GM18498 (cell line): Measurements from ENCODE around the gene ZNF532.
"Not testable (repeated sequence)": the region's sequence is repeated elsewhere in the genome, so short reads cannot be mapped to it uniquely, and the experiment has no call there.

Source experiments
- ATAC-seq: cut with Tn5 transposase; IDR thresholded peaks from one replicate; pipeline ENCODE4 v1.9.1; 2021; ENCODE audit warnings: mild to moderate bottlenecking, moderate library complexity; ENCODE audit not compliant: unreplicated experiment

Gene ZNF532

DNA sequence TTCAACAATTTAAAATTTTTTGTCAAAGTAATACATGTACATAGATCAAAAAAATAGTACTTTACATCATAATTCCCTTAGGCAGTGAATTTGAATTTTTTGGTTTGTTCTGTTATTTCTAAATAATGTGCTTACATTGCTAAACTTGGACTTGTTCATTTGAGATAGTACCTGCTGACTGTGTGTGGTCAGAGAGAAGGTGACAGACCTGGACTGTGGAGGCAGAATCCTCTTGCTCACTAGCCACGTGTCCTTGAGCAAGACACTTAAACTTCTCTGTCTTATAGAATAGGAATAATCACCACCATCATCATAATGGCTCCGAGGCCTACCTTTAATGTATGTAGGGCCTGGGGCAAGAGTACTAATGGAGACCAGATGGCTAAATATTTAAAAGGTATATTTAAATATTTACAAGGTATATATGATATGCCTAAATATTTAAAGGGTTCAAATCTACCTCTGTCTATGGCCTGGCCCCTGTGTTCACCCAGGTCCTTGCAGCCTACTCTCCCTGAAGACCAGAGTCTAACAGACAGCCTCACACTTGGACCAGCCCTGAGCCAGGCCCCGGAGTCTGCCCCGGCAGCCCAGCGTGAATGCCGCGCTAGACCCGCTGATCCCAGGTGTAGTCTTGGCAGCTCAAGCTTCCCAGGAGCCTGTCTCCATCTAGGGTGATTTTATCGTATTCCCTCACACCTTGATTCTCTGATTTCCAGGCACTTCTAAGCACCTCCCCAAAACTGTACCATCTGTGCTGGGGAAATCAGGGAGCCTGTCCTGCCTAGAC, 33.5 kb downstream of the ZNF532 start:
- no peak for ATAC-seq

DNA sequence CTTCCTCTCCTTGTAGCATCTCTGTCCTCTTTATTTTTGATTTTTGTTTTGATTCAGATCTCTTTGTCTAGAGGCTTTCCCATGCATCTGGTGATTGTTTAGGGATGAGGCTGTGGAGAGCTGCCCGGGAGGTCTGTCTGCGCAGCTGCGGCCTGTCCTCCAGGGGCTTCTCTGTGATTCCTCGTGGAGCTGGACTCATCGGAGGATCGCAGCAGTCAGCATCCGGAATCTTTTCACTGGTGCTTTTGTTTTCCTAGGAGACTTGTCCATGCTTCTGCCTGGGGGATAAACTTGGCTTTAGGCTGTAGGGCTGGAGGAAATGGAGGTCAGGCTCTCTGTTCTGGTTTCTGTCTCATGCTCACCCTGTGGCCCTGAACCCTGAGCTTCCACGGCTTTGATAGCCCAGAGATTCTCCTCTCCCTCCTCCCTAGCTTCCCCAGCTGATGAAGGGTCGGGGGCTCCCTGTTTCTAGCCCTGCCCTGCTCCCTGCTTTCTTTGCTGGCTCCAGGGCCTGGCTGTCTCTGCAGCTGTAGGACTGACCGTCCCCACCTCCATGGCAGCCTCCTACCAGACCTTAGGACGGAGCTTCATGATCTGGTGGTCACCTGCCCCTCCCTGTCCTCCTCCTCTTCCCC, 35.5 kb downstream of the ZNF532 start:
- no peak for ATAC-seq

DNA sequence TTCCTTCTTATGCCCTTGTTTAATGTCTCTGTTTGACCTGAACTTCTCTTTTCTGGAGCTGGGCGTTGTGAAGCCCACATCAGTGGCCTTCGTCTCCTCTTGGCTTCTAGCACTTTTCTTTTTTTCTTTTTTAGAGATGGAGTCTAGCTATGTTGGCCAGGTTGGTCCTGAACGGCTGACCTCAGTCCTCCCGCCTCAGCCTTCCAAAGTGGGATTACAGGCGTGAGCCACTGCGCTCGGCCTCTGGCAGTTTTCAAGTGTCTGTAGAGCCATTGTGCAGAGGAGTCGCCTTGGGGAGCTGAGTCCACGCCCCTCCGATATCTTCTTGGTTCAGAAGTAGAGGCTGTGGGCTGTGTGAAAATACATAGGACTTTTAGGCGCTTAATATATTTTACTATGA, 36.5 kb downstream of the ZNF532 start:
- no peak for ATAC-seq

DNA sequence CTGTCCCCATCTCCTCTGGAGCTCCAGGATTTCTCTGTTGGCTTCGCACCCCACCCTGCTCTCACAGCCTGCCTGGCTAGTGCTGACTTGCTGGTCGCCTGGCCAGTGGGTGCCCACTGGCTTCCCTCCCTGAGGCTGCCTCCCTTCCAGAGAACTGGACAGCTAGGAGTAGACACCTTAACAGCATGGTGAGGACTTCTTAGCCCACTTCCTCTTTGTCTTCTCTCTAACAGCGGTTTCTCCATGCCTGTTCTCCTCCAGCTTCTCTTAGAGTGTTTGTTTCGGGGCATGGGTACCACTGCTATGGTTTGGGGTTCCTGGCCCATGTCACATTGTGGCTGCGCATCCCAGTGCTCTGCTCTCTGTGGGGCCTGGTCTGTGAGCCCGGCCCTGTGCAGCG, 37.1 kb downstream of the ZNF532 start:
- no peak for ATAC-seq

DNA sequence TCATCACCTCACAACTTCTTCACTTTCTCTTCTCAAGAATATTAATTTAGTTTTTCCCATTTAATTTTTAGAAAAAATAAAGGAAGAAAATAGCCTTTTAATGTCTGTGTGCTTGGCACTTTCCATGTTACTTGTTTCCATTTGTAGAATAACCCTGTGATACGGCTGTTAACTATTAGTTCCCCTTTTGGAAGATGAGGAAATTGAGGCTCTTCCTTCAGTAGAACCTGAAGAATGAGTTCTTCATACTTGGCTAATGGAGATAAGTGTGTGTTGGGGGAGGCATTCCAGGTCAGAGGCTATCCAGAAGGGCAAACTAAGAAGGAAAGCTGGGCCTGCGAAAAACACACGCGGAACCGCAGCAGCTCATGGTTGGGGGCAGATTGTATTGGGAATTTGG, 38.3 kb downstream of the ZNF532 start:
- ATAC-seq, result no peak

DNA sequence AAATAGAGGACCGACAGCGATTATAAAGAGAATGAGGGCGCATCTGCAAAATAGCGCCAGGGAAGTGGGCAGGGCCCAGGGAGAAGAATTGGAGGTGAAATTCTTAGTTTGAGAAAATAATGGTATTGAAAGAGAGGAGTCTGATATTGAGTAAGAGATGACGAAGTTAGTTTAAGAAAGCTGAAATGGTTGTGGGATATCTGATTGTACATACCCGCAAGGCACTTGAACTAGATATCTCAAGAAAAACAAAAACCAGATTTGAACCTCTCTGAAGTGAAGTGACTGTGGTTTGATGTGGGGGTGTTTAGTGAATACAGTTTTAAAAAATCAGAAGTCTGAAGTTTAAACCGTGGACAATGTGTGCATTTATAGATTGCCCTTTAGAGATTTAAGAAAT, 38.9 kb downstream of the ZNF532 start:
- no peak for ATAC-seq

DNA sequence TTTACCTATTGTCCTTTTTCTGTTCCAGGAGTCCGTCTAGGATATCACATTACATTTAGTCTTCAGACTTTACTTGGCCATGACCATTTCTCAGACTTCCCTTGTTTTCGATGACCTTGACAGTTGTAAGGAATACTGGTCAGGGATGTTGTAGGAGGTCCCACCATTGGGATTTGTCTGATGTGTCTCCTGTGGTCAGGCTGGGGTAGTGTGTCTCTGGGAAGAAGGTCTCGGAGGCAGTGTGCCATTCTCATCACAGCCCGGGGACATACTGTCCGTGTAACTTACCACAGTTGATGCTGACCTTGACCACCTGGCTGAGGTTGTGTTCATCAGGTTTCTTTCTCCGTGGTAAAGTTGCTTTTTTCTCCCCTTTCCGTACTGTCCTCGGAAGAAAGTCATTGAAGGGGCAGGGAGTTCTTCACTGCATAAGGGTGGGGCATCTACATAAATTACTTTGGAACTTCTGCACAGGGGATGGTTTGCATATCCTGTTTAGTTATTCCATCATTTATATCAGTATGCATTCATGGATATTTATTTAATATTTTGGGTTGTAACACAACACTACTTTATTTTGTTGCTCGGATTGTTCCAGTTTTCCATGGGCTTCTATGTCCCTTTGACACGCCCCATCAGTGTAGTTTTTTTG, 41.2 kb downstream of the ZNF532 start:
- no peak for ATAC-seq

DNA sequence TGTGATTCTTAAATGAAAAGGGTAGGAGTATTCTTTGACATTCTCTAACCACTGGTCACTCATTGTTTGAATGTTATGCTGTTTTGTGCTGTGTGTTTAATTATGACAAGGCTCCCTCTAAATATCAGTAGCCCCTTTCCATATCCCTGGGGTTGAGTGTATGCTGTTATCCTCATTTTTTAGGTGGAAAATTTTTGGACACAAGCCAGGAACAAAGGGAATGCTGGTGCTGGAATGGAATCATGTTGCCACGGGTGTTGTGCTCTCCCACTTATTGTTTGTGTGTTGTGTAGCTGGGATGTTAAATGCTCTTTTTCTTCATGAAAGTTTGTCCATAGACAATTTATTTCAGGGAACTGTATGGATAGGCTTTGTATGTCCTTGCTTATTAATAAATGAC, 43.3 kb downstream of the ZNF532 start:
- no peak for ATAC-seq

DNA sequence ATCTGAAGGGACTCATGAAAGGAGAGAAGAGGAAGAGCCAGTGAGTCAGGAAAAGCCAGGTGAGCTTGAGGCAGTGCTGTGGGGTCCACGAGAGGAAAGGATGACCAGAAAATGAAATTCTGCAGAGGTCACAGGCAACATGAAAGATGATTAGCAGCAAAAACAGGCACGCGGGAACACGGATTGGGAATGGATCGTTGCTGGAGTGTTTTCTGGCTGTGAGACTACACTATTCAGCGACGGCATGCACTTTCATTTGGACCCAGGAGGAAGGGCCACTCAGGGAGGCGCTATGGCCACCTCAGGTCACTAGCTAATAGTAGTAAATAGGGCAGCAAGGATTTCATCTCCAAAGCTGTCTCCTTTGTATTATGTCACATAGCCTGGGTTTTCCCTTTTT, 44.8 kb downstream of the ZNF532 start:
- no peak for ATAC-seq

DNA sequence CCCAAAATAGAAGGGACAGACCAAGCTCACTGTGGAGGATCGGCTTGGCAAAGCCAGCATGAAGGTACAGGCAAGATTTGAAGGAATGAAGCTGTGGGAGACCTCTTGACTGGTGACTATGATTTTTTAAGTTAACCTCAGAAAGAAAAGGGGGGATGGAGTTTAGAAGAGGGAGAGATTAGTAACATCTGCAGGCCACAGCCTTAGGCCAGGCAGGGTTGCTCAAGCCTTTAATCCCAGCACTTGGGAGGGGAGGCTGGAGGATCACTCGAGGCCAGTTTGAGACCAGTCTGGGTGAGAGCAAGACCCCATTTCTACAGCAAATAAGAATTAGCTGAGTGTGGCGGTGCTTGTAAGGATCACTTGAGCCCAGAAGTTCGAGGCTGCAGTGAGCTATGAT, 46.6 kb downstream of the ZNF532 start:
- no peak for ATAC-seq

DNA sequence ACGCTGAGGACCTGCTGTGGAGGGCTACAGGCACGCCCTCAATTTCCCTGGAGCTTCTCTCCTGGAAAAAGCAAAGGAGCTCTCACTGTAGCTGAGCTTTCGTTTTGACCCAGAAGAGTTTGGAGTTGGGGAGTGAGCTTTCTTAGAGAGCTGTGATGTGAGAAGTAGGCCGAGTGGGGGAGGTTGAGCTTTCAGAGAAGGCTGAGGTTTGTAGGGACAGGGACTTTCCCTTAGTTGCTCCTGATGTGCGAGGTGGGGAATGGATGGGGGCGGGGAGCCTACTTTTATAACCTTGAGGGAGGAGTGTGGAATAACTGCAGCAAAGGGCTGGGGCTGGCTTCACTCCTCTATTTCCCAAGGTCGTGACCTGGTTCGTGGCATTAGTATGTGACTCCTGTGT, 47.1 kb downstream of the ZNF532 start:
- no peak for ATAC-seq

DNA sequence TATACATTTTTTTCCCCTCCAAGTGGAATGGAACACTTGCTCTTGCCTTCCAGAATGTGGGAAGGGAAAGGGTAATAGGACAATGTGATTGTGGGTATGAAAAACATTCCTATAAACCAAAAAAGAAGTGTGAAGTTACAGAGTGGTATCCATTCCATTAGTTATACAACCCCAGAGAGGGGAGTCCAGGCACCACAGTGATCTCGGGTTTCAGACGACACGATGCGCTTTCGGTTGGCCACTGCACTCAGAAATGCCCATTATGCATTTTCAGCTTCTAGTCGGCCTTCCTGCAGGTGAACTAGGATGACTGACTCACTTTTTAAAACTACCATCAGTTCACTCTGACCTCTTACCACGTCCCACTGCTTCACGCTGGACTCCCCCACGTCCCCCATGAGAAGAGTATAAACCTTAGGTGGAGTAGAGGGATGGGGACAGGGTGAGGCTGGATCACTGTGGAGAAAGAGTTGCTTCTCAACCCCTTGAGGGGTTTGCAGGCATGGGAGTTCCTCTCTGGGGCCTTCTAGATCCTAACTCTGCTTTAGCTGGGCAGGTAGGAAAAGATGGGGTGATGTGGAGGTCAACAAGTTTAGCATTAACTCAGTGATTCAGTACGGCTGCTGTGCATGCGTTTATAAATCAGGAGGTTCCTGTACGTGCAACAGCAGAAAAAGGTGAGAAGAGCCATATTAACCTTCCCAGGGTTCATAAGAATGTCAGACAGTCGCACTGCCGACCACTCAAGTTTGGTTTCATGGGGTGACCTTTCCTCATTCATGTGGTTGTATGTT, 50.5 kb downstream of the ZNF532 start:
- ATAC-seq, result no peak

DNA sequence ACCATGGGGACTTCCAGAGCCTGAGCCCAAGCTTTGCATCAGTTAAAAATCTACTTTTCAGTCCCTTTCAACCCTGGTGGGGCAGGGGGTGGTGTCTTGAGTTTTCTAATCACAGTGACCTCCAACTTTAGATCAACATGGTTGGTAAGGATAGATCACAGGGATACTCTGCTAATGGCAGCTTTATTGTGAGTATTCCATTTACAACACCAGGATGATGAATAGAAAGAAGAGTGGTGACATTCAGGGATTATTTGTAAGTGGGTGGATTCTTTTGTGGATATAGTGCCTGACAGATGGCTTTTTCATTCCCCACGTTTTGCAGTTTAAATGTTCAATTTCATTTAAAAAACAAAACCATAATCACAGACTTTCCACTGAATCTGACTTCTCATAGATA, 51.3 kb downstream of the ZNF532 start:
- ATAC-seq, result no peak

DNA sequence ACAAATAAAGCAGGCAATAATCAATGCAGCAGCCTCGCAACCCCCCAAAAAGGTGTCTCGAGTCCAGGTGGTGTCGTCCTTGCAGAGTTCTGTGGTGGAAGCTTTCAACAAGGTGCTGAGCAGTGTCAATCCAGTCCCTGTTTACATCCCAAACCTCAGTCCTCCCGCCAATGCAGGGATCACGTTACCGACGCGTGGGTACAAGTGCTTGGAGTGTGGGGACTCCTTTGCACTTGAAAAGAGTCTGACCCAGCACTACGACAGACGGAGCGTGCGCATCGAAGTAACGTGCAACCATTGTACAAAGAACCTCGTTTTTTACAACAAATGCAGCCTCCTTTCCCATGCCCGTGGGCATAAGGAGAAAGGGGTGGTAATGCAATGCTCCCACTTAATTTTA, 55.3 kb downstream of the ZNF532 start:
- not testable (repeated sequence) for ATAC-seq

DNA sequence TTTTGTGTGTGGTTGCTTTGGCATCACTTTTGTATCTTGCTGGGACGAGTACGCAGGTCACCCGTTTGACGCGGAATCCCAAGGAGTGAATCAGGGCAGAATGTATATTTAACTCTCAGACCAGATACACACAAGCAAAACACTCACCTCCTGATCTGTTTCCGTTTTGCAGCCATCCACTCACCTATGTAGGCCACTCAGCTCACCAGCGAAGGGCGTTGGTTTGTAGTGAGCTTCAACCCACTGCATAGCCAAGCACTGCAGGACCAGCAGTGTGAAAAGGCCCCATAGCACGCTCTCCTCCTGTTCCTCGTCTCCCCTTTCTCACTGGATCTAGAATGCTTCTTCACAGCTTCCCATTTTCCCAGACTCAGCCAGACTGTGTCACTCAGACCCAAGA, 58.3 kb downstream of the ZNF532 start:
- ATAC-seq, result no peak

DNA sequence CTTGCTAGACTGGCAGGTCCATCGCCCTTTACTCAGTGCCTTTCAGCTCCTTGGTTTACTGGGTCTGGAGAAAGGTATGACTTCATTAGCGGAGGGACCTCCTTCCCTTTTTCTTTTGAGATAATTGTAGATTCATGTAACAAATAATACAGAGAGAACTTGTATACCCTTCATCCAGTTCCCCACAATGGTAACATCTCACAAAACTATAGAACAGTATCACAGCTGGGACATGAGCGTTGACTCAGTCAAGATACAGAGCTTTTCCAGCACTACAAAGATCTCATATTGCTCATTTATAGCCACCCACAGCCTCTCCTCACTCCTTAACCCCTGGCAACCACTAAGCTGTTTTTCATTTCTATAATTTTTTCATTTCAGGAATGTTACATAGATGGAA, 59.8 kb downstream of the ZNF532 start:
- ATAC-seq, result no peak

DNA sequence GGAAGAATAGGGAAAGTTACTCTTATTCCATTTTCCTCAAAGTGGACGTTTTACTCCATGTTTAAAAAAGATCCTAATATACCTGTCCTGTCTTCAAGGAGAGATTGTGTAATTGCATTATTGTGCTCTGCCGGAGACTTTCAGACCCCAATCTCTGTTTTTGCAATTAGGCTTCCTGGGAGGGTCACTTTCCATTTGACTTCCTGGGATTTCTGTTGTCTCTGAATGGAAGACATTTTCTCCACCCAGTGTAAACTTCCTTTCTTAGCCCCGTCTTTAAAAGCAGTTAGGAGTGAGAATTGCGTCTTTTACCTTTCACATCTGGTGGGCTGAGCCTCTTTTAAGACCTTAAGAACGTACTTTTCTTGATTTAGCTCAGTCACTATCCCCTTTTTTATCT, 63.0 kb downstream of the ZNF532 start:
- no peak for ATAC-seq

DNA sequence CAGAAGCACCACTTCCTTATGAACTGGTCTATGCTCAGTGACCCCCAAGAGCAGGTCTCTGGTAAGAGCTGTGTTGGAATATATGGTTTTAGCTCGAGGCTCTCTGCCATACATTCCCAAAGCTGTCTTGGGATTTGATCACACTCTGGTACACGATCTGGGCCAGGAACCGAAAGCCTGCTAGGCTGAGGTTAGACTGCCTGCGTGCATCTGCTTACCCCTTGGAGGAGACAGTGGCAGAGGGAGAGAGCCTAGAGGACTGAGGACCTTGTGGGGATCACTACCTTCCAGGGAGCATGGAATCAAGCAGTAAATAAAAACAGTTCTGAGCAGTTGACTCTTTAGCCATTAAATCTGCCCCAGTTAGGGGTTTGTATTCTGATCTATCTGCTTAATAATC, 63.7 kb downstream of the ZNF532 start:
- ATAC-seq, result no peak

DNA sequence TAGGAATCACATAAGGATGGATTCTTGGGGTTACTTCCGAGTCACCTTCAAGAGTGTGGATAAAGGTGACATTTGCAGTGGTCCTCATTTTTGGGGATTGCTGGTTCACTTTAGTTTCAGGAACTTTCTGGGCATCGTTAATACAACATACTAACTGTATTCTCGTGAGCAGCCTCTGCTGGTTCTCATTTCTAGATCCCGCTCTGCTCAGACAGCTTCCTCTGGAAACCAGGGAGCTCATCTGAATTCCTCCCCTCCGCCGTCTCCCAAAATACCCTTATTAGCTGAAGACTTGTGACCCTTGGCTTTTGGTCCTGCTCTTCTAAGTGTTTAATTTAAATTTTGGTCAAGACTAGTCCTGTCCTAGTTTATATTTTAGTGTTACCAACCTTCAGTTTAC, 64.5 kb downstream of the ZNF532 start:
- ATAC-seq, result no peak

DNA sequence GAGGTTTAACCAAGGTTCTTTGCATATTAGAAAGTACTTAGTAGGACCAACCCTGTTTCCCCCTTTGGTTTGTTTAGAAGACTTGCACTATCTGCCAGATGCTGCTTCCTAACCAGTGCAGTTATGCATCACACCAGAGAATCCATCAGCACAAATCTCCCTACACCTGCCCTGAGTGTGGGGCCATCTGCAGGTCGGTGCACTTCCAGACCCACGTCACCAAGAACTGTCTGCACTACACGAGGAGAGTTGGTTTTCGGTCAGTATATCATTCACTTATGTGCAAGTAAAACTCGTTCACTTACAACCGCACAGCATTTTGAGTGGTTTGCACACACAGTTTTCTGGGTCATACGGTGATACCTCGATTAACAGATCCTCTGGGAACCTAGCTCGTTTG, 69.7 kb downstream of the ZNF532 start:
- no peak for ATAC-seq

DNA sequence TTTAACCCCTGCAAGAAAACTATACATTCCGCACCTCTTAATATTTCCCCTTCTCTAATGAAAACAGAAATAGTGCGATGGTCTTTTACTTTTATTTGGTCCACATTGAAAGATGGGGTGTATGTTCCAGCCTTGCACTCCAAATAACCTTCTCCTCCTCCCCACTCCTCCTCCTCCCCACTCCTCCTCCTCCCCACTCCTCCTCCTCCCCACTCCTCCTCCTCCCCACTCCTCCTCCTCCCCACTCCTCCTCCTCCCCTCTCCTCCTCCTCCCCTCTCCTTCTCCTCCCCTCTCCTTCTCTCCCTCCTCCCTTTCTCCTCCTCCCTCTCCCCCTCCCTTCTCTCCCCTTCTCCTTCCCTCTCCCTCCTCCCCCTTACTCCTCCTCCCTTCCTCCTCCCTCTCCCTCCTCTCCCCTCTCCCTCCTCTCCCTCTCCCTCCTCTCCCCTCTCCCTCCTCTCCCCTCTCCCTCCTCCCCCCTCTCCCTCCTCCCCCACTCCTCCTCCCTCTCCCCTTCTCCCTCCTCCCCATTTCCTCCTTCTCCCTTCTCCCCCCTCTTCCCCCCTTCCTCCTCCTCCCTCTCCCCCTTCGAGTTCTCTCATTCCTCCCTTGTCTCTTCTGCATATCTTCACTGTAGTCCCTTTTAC, 70.4 kb downstream of the ZNF532 start:
- ATAC-seq, result no peak
